ENCODE measurements around the gene TLE7.

TLE7 gene

GRCh38 chr16:71448274-71448866, 6.5 kb upstream of the TLE7 start:
- no peak for DNase-seq

GRCh38 chr16:71443714-71444113, 1.9 kb upstream of the TLE7 start:
- no peak for DNase-seq

- no peak for DNase-seq
Observed at GRCh38 chr16:71441348-71442050, 355 bp downstream of the TLE7 start.

GRCh38 chr16:71440669-71441347, 1.0 kb downstream of the TLE7 start:
- DNase-seq = no peak

GRCh38 chr16:71439523-71439922, 2.3 kb downstream of the TLE7 start:
- no peak for DNase-seq

GRCh38 chr16:71436473-71436872, 5.4 kb downstream of the TLE7 start:
- DNase-seq = no peak

- DNase-seq = no peak
Observed at GRCh38 chr16:71432906-71433305, 8.9 kb downstream of the TLE7 start.

GRCh38 chr16:71431991-71432390, 9.9 kb downstream of the TLE7 start:
- no peak for DNase-seq

GRCh38 chr16:71431176-71431575, 10.7 kb downstream of the TLE7 start:
- no peak for DNase-seq

GRCh38 chr16:71430744-71431143, 11.1 kb downstream of the TLE7 start:
- no peak for DNase-seq

GRCh38 chr16:71429581-71429980, 12.3 kb downstream of the TLE7 start:
- DNase-seq = no peak

- no peak for DNase-seq
Observed at GRCh38 chr16:71428883-71429282, 13.0 kb downstream of the TLE7 start.

- DNase-seq = no peak
Observed at GRCh38 chr16:71428385-71428784, 13.5 kb downstream of the TLE7 start.

GRCh38 chr16:71426880-71427615, 14.8 kb downstream of the TLE7 start:
- no peak for DNase-seq

GRCh38 chr16:71426069-71426879, 15.6 kb downstream of the TLE7 start:
- DNase-seq = peak; percentile 61

GRCh38 chr16:71425746-71426068, 16.1 kb downstream of the TLE7 start:
- DNase-seq = no peak

- DNase-seq = no peak
Observed at GRCh38 chr16:71424626-71425025, 17.2 kb downstream of the TLE7 start.

- no peak for DNase-seq
Observed at GRCh38 chr16:71423865-71424264, 18.0 kb downstream of the TLE7 start.

- DNase-seq = no peak
Observed at GRCh38 chr16:71423016-71423415, 18.8 kb downstream of the TLE7 start.

GRCh38 chr16:71421911-71422310, 19.9 kb downstream of the TLE7 start:
- no peak for DNase-seq

- no peak for DNase-seq
Observed at GRCh38 chr16:71414038-71414437, 27.8 kb downstream of the TLE7 start.

- no peak for DNase-seq
Observed at GRCh38 chr16:71413341-71413740, 28.5 kb downstream of the TLE7 start.

All from right kidney (tissue), 1 donor.